Measurements from ENCODE around the gene TEX19. TPM values are rescaled to one million over a fixed set of nuclear protein-coding genes. Genes with fewer than 3 reads are reported as not detected.

The TEX19 gene
- polyA plus RNA-seq, 1 experiment, result 0.04 TPM

- CTCF ChIA-PET, result no interaction called here
- no peak for DNase-seq (ENCODE audit: low read depth, low spot score)
- Histone ChIP-seq H3K4me3 (ENCODE audit: low read depth, low read length) (no peak overlapping the region), H3K9me3 (ENCODE audit: control insufficient read depth, insufficient read depth, low read length) (no peaks in the 10 kb centered on the region; the same call in 1 of the 2 replicates), H3K27me3 (ENCODE audit: control insufficient read depth, insufficient read depth, low read length) (peaks cover 34% of the 10 kb centered on the region), H3K27ac (ENCODE audit: low read depth, low read length) (no peak overlapping the region)
- TF ChIP-seq CTCF (IDR thresholded peaks at IDR 0.05; ENCODE audit: low read depth, low read length), result no peak
- POLR2A ChIA-PET, result no interaction called here
Observed at GRCh38 chr17:82388922-82389283, 29.9 kb downstream of the TEX19 start.

- Histone ChIP-seq H3K9me3 (ENCODE audit: control insufficient read depth, insufficient read depth, low read length) (no peaks in the 10 kb centered on the region; the same call in 1 of the 2 replicates), H3K27ac (ENCODE audit: low read depth, low read length) (no peak overlapping the region), H3K27me3 (ENCODE audit: control insufficient read depth, insufficient read depth, low read length) (peaks cover 30% of the 10 kb centered on the region), H3K4me3 (ENCODE audit: low read depth, low read length) (no peak overlapping the region)
- CTCF ChIA-PET, result no interaction called here
- POLR2A ChIA-PET, result no interaction called here
- TF ChIP-seq CTCF (IDR thresholded peaks at IDR 0.05; ENCODE audit: low read depth, low read length), result no peak
- no peak for DNase-seq (ENCODE audit: low read depth, low spot score)
Observed at GRCh38 chr17:82389379-82389778, 30.3 kb downstream of the TEX19 start.

- DNase-seq (ENCODE audit: low read depth, low spot score), result no peak
- Histone ChIP-seq H3K27ac (ENCODE audit: low read depth, low read length) (no peak overlapping the region), H3K4me3 (ENCODE audit: low read depth, low read length) (no peak overlapping the region), H3K9me3 (ENCODE audit: control insufficient read depth, insufficient read depth, low read length) (no peaks in the 10 kb centered on the region; the same call in 1 of the 2 replicates), H3K27me3 (ENCODE audit: control insufficient read depth, insufficient read depth, low read length) (peaks cover 22% of the 10 kb centered on the region)
- POLR2A ChIA-PET, result interaction anchor here (0.6 kb wide), 1 partner anchor 56 kb away, joined by 3 read pairs; no protein-coding TSS in a partner anchor
- CTCF ChIA-PET, result no interaction called here
- TF ChIP-seq CTCF (IDR thresholded peaks at IDR 0.05; ENCODE audit: low read depth, low read length), result no peak
Observed at GRCh38 chr17:82390015-82390859, 31.2 kb downstream of the TEX19 start.

GRCh38 chr17:82390860-82391435, 31.9 kb downstream of the TEX19 start:
- peaks cover 15% of the 10 kb centered on the region for H3K27me3 ChIP-seq (ENCODE audit: control insufficient read depth, insufficient read depth, low read length)
- H3K4me3 ChIP-seq (ENCODE audit: low read depth, low read length), result no peak overlapping the region
- no peaks in the 10 kb centered on the region; the same call in 1 of the 2 replicates for H3K9me3 ChIP-seq (ENCODE audit: control insufficient read depth, insufficient read depth, low read length)
- ChIA-PET POLR2A (interaction anchor here (0.6 kb wide), 1 partner anchor 57 kb away, joined by 3 read pairs; no protein-coding TSS in a partner anchor), CTCF (no interaction called here)
- TF ChIP-seq CTCF (IDR thresholded peaks at IDR 0.05; ENCODE audit: low read depth, low read length), result no peak
- DNase-seq (ENCODE audit: low read depth, low spot score), result no peak
- no peak overlapping the region for H3K27ac ChIP-seq (ENCODE audit: low read depth, low read length)

GRCh38 chr17:82391496-82392066, 32.5 kb downstream of the TEX19 start:
- no peak overlapping the region for H3K4me3 ChIP-seq (ENCODE audit: low read depth, low read length)
- TF ChIP-seq CTCF (IDR thresholded peaks at IDR 0.05; ENCODE audit: low read depth, low read length), result no peak
- H3K9me3 ChIP-seq (ENCODE audit: control insufficient read depth, insufficient read depth, low read length), result no peaks in the 10 kb centered on the region; the same call in 1 of the 2 replicates
- POLR2A ChIA-PET, result interaction anchor here (0.6 kb wide), 1 partner anchor 426 kb away, joined by 7 read pairs; no protein-coding TSS in a partner anchor
- CTCF ChIA-PET, result no interaction called here
- peaks cover 10% of the 10 kb centered on the region for H3K27me3 ChIP-seq (ENCODE audit: control insufficient read depth, insufficient read depth, low read length)
- DNase-seq (ENCODE audit: low read depth, low spot score), result no peak
- no peak overlapping the region for H3K27ac ChIP-seq (ENCODE audit: low read depth, low read length)

Data from AG04450 (cell line).